ENCODE data around the gene MOGAT3. TPM values are rescaled to one million over a fixed set of nuclear protein-coding genes. Genes with fewer than 3 reads are reported as not detected.

MOGAT3 gene
- total and polyA plus RNA-seq, 8 donors: 0.07 to 0.11 (median 0.08) TPM; not detected in 3

GRCh38 chr7:101217388-101218235 lies 16.8 kb upstream of the MOGAT3 start, which contains the start of the genes PLOD3 and ZNHIT1:
PLOD3 (minus strand) TSS chr7:101217581; CDS start chr7:101217274, 307 bp downstream.
ZNHIT1 (plus strand) TSS chr7:101218165; CDS start chr7:101218196, 31 bp downstream.
- Histone ChIP-seq H3K27me3 (no peaks in the 10 kb centered on the region), H3K36me3 (peaks cover 0 to 41% of the 10 kb centered on the region in 2 donors), H3K4me3 (peak within 1 kb of the TSS; percentile 64 to 94), H3K27ac (peak within 1 kb of the TSS; percentile 89 to 93), H3K9me3 (no peaks in the 10 kb centered on the region), H3K4me1 (peaks cover 22 to 55% of the 10 kb centered on the region in 2 donors)
- peak; percentile 96 for ATAC-seq
- peak; percentile 95 to 98 (median 97) for DNase-seq
- intact Hi-C loops (cut with DNase I): no loop called here
- TF ChIP-seq, protein P1, sequence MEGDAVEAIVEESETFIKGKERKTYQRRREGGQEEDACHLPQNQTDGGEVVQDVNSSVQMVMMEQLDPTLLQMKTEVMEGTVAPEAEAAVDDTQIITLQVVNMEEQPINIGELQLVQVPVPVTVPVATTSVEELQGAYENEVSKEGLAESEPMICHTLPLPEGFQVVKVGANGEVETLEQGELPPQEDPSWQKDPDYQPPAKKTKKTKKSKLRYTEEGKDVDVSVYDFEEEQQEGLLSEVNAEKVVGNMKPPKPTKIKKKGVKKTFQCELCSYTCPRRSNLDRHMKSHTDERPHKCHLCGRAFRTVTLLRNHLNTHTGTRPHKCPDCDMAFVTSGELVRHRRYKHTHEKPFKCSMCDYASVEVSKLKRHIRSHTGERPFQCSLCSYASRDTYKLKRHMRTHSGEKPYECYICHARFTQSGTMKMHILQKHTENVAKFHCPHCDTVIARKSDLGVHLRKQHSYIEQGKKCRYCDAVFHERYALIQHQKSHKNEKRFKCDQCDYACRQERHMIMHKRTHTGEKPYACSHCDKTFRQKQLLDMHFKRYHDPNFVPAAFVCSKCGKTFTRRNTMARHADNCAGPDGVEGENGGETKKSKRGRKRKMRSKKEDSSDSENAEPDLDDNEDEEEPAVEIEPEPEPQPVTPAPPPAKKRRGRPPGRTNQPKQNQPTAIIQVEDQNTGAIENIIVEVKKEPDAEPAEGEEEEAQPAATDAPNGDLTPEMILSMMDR (IDR thresholded peaks at IDR 0.05): peak in 1 of 2 donors; percentile 43

- peak overlapping the region; percentile 64 to 94 for H3K4me3 ChIP-seq
- peak in 1 of 4 donors; percentile 41 for DNase-seq
- ATAC-seq: peak; percentile 8
- H3K36me3 ChIP-seq: peaks cover 0 to 41% of the 10 kb centered on the region in 2 donors
- peaks cover 22 to 55% of the 10 kb centered on the region in 2 donors for H3K4me1 ChIP-seq
- no peaks in the 10 kb centered on the region for H3K27me3 ChIP-seq
- TF ChIP-seq, protein P1 (IDR thresholded peaks at IDR 0.05): no peak
- intact Hi-C loops (cut with DNase I): no loop called here
- no peaks in the 10 kb centered on the region for H3K9me3 ChIP-seq
- H3K27ac ChIP-seq: peak overlapping the region; percentile 89 to 93
Observed at GRCh38 chr7:101216860-101217387, 16.1 kb upstream of the MOGAT3 start.

- TF ChIP-seq, protein P1 (IDR thresholded peaks at IDR 0.05): no peak
- peak in 1 of 4 donors; percentile 60 for DNase-seq
- Histone ChIP-seq H3K9me3 (no peaks in the 10 kb centered on the region), H3K27me3 (no peaks in the 10 kb centered on the region), H3K4me1 (peaks cover 22 to 55% of the 10 kb centered on the region in 2 donors), H3K27ac (peak overlapping the region; percentile 89 to 93), H3K4me3 (peak overlapping the region; percentile 64 to 94), H3K36me3 (peaks cover 0 to 48% of the 10 kb centered on the region in 2 donors)
- intact Hi-C loops (cut with DNase I): no loop called here
- ATAC-seq: peak; percentile 23
Observed at GRCh38 chr7:101216001-101216859, 15.4 kb upstream of the MOGAT3 start.

GRCh38 chr7:101212014-101212413 lies 11.2 kb upstream of the MOGAT3 start:
- H3K27ac ChIP-seq: no peak overlapping the region
- intact Hi-C loops (cut with DNase I): no loop called here
- no peak for DNase-seq
- H3K27me3 ChIP-seq: no peaks in the 10 kb centered on the region
- H3K4me1 ChIP-seq: peaks cover 8 to 24% of the 10 kb centered on the region in 2 donors
- peaks cover 0 to 90% of the 10 kb centered on the region in 2 donors for H3K36me3 ChIP-seq
- ATAC-seq: no peak
- TF ChIP-seq, protein P1 (IDR thresholded peaks at IDR 0.05): no peak
- no peak overlapping the region for H3K4me3 ChIP-seq
- no peaks in the 10 kb centered on the region for H3K9me3 ChIP-seq
